ENCODE data around the gene SLC4A11. TPM values are rescaled to one million over a fixed set of nuclear protein-coding genes. Genes with fewer than 3 reads are reported as not detected.
"Not testable (repeated sequence)": the region's sequence is repeated elsewhere in the genome, so short reads cannot be mapped to it uniquely, and the experiment has no call there.

The SLC4A11 gene
- total RNA-seq, 1 experiment from 2014 or later = 1.7 TPM

- DNase-seq (ENCODE audit: low read depth) = no peak
These were observed 9.8 kb downstream of the SLC4A11 start for GRCh38 chr20:3229158-3229557.

GRCh38 chr20:3228750-3229032 lies 10.3 kb downstream of the SLC4A11 start:
- no peak for DNase-seq (ENCODE audit: low read depth)

- DNase-seq (ENCODE audit: low read depth) = no peak
These were observed 10.8 kb downstream of the SLC4A11 start for GRCh38 chr20:3227936-3228749.

- DNase-seq (ENCODE audit: low read depth) = no peak
These were observed 11.5 kb downstream of the SLC4A11 start for GRCh38 chr20:3227506-3227905.

- no peak for DNase-seq (ENCODE audit: low read depth)
These were observed 12.1 kb downstream of the SLC4A11 start for GRCh38 chr20:3226864-3227263.

- no peak for DNase-seq (ENCODE audit: low read depth)
These were observed 12.9 kb downstream of the SLC4A11 start for GRCh38 chr20:3226093-3226492.

- DNase-seq (ENCODE audit: low read depth) = no peak
These were observed 14.1 kb downstream of the SLC4A11 start for GRCh38 chr20:3224681-3225421.

GRCh38 chr20:3223994-3224680 lies 14.9 kb downstream of the SLC4A11 start:
- no peak for DNase-seq (ENCODE audit: low read depth)

GRCh38 chr20:3223651-3223993 lies 15.4 kb downstream of the SLC4A11 start:
- DNase-seq (ENCODE audit: low read depth) = no peak

GRCh38 chr20:3222635-3223600 lies 16.1 kb downstream of the SLC4A11 start:
- no peak for DNase-seq (ENCODE audit: low read depth)

- no peak for DNase-seq (ENCODE audit: low read depth)
These were observed 17.4 kb downstream of the SLC4A11 start for GRCh38 chr20:3221398-3222226.

GRCh38 chr20:3218307-3218988 lies 20.5 kb downstream of the SLC4A11 start:
- peak; percentile 26 for DNase-seq (ENCODE audit: low read depth)

- DNase-seq (ENCODE audit: low read depth) = not testable (repeated sequence)
These were observed 23.6 kb downstream of the SLC4A11 start for GRCh38 chr20:3215359-3215917.

GRCh38 chr20:3213226-3213625 lies 25.8 kb downstream of the SLC4A11 start:
- DNase-seq (ENCODE audit: low read depth) = no peak

- no peak for DNase-seq (ENCODE audit: low read depth)
These were observed 28.6 kb downstream of the SLC4A11 start for GRCh38 chr20:3210346-3210745.

GRCh38 chr20:3209946-3210317 lies 29.1 kb downstream of the SLC4A11 start:
- no peak for DNase-seq (ENCODE audit: low read depth)

GRCh38 chr20:3209257-3209945 lies 29.6 kb downstream of the SLC4A11 start, which contains the start of gene ITPA:
ITPA (plus strand) TSS chr20:3209498; CDS start chr20:3209552, 54 bp downstream.
- peak; percentile 44 for DNase-seq (ENCODE audit: low read depth)

- no peak for DNase-seq (ENCODE audit: low read depth)
These were observed 30.2 kb downstream of the SLC4A11 start for GRCh38 chr20:3208786-3209256.
